Measurements from ENCODE around the gene TCF7L1. TPM values are rescaled to one million over a fixed set of nuclear protein-coding genes. Genes with fewer than 3 reads are reported as not detected.
A peak's percentile ranks its signal among the peaks of the same experiment; 100 is the strongest.

The TCF7L1 gene
- total and polyA plus RNA-seq, 2 of the 13 experiments (the other 11 are each of a cell fraction or from before 2014, with no cell fraction given), result 0.04 to 0.15 TPM

DNA sequence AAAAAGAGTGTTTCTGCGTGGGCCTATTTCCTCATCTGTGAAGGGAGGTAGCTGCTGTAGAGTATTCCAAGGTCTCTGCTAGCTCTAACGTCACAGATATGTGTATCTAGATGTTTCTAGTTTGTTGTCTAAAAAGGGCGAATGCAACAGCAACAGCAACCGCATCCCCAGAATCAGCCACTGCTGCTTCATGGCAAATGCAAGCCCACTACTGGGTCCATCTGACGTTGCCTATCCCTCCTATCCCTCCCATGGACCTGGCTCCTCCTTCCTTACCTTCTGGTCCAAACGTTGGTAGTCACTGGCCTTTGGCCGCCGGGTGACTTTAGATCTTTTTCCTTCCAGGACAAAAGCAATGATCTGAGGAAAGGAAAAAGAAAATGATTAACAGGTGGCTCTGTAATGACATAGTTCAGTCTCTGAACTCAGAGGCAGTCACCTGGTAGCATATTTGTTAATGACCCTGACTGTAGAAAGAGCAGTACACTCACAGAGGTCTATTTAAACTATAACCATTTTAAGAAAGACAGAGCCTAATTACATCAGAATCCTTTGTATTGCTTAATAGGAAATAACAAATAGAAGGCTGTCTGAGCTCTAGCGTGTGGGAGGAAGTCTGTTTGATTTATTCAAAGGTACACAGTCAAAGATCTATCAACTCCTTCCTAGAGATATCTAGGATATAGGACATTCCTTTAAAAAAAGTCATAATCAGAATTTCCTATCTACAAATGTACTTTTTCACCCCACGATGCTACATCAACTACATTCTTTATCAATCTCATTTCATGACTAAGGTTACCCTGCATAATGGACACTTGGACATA, 191.7 kb downstream of the TCF7L1 start (continued):
- TF ChIP-seq IKZF1 (IDR thresholded peaks at IDR 0.05) (no peak), CSRNP1 (CRISPR knock-in tag; IDR thresholded peaks at IDR 0.05) (no peak), PTBP1 (IDR thresholded peaks at IDR 0.05; ENCODE audit: low read depth, low read length, poor library complexity, severe bottlenecking) (no peak), ONECUT2 (CRISPR knock-in tag; IDR thresholded peaks at IDR 0.05) (peak; percentile 6), AGO1 (IDR thresholded peaks at IDR 0.05; ENCODE audit: low read depth, low read length, poor library complexity, severe bottlenecking) (no peak), KLF6 (CRISPR knock-in tag; IDR thresholded peaks at IDR 0.05) (peak; percentile 37; the same call in 1 of the 2 replicates), IRX3 (CRISPR knock-in tag; IDR thresholded peaks at IDR 0.05; ENCODE audit: borderline replicate concordance, low read depth) (no peak), NR2F2 (IDR thresholded peaks at IDR 0.05; ENCODE audit: borderline replicate concordance, low read depth) (peak; percentile 83), SRY (CRISPR knock-in tag; IDR thresholded peaks at IDR 0.05) (no peak), PRDM15 (CRISPR knock-in tag; IDR thresholded peaks at IDR 0.05) (peak; percentile 24; the same call in 1 of the 2 replicates), PHF20 (CRISPR knock-in tag; IDR thresholded peaks at IDR 0.05) (no peak), KLF13 (CRISPR knock-in tag; IDR thresholded peaks at IDR 0.05) (no peak)
- TF ChIP-seq, protein P1, sequence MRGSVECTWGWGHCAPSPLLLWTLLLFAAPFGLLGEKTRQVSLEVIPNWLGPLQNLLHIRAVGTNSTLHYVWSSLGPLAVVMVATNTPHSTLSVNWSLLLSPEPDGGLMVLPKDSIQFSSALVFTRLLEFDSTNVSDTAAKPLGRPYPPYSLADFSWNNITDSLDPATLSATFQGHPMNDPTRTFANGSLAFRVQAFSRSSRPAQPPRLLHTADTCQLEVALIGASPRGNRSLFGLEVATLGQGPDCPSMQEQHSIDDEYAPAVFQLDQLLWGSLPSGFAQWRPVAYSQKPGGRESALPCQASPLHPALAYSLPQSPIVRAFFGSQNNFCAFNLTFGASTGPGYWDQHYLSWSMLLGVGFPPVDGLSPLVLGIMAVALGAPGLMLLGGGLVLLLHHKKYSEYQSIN (CRISPR knock-in tag; IDR thresholded peaks at IDR 0.05; ENCODE audit: borderline replicate concordance), result no peak
- TF ChIP-seq, protein P2, sequence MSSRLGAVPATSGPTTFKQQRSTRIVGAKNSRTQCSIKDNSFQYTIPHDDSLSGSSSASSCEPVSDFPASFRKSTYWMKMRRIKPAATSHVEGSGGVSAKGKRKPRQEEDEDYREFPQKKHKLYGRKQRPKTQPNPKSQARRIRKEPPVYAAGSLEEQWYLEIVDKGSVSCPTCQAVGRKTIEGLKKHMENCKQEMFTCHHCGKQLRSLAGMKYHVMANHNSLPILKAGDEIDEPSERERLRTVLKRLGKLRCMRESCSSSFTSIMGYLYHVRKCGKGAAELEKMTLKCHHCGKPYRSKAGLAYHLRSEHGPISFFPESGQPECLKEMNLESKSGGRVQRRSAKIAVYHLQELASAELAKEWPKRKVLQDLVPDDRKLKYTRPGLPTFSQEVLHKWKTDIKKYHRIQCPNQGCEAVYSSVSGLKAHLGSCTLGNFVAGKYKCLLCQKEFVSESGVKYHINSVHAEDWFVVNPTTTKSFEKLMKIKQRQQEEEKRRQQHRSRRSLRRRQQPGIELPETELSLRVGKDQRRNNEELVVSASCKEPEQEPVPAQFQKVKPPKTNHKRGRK (CRISPR knock-in tag; IDR thresholded peaks at IDR 0.05), result no peak
- TF ChIP-seq, protein P3, sequence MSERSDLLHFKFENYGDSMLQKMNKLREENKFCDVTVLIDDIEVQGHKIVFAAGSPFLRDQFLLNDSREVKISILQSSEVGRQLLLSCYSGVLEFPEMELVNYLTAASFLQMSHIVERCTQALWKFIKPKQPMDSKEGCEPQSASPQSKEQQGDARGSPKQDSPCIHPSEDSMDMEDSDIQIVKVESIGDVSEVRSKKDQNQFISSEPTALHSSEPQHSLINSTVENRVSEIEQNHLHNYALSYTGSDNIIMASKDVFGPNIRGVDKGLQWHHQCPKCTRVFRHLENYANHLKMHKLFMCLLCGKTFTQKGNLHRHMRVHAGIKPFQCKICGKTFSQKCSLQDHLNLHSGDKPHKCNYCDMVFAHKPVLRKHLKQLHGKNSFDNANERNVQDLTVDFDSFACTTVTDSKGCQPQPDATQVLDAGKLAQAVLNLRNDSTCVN (CRISPR knock-in tag; IDR thresholded peaks at IDR 0.05; ENCODE audit: borderline replicate concordance), result 0 out of 2 replicates have a peak, but pooled peaks have one; percentile 70
- TF ChIP-seq, protein P4, sequence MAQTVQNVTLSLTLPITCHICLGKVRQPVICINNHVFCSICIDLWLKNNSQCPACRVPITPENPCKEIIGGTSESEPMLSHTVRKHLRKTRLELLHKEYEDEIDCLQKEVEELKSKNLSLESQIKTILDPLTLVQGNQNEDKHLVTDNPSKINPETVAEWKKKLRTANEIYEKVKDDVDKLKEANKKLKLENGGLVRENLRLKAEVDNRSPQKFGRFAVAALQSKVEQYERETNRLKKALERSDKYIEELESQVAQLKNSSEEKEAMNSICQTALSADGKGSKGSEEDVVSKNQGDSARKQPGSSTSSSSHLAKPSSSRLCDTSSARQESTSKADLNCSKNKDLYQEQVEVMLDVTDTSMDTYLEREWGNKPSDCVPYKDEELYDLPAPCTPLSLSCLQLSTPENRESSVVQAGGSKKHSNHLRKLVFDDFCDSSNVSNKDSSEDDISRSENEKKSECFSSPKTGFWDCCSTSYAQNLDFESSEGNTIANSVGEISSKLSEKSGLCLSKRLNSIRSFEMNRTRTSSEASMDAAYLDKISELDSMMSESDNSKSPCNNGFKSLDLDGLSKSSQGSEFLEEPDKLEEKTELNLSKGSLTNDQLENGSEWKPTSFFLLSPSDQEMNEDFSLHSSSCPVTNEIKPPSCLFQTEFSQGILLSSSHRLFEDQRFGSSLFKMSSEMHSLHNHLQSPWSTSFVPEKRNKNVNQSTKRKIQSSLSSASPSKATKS (CRISPR knock-in tag; IDR thresholded peaks at IDR 0.05), result no peak

Measured in HepG2 (cell line).